H1 (cell line): ENCODE data around the gene FAM204A. TPM values are rescaled to one million over a fixed set of nuclear protein-coding genes. Genes with fewer than 3 reads are reported as not detected.

Experiments used
- CTCF ChIA-PET: fragments of 300-600 bp; sonication (Branson Sonifier 250); formaldehyde crosslinking; loops from one replicate; lab custom pipeline; 2021; ENCODE audit not compliant: partially characterized antibody; lab: Charles Lee
- POLR2A ChIA-PET: fragments of 300-600 bp; sonication (Branson Sonifier 250); formaldehyde crosslinking; loops from one replicate; lab custom pipeline; 2021; ENCODE audit warnings: inconsistent platforms; ENCODE audit not compliant: partially characterized antibody; lab: Charles Lee
- DNase-seq, 2 experiments: peaks; one replicate each; pipeline versions ENCODE4 v3.0.0 to v3.0.0-alpha.2; 2010 to 2022; ENCODE audit warnings: low spot score in 2 of 2, low read depth in 1 of 2, mixed read lengths in 1 of 2
- FAIRE-seq: peaks from 2 replicates; lab custom pipeline; 2011; peaks lifted over from hg19 to GRCh38; lab: Jason Lieb, UNC
- H2AFZ ChIP-seq: 2 replicates; pipeline ENCODE4 v1.8.1; 2012; ENCODE audit warnings: low read length, inconsistent platforms
- H2AK5ac ChIP-seq: 2 replicates; pipeline ENCODE4 v1.6.1; 2013; ENCODE audit warnings: low read depth, low read length
- H2BK120ac ChIP-seq: replicated peaks from 2 replicates; pipeline ENCODE3; 2013; ENCODE audit warnings: low read depth, low read length, inconsistent platforms
- H2BK12ac ChIP-seq: 2 replicates; pipeline ENCODE4 v1.6.1; 2013; ENCODE audit warnings: low read depth, low read length
- H2BK15ac ChIP-seq: 2 replicates; pipeline ENCODE4 v1.6.1; 2013; ENCODE audit warnings: low read length
- H2BK20ac ChIP-seq: 2 replicates; pipeline ENCODE4 v1.6.1; 2013; ENCODE audit warnings: low read length
- H2BK5ac ChIP-seq: 2 replicates; pipeline ENCODE4 v1.6.1; 2013; ENCODE audit warnings: low read depth, low read length
- H3K14ac ChIP-seq: 2 replicates; pipeline ENCODE4 v1.6.1; 2013; ENCODE audit warnings: inconsistent platforms; ENCODE audit not compliant: insufficient read length
- H3K18ac ChIP-seq: 2 replicates; pipeline ENCODE4 v1.6.1; 2013; ENCODE audit warnings: low read length; ENCODE audit errors: extremely low read depth
- H3K23ac ChIP-seq: 2 replicates; pipeline ENCODE4 v1.6.1; 2013; ENCODE audit warnings: inconsistent platforms; ENCODE audit not compliant: insufficient read length
- H3K23me2 ChIP-seq: 2 replicates; pipeline ENCODE4 v1.6.1; 2013; ENCODE audit warnings: low read depth, low read length
- H3K27ac ChIP-seq: 2 replicates; pipeline ENCODE4 v1.6.1; 2011; ENCODE audit warnings: low read depth, low read length, inconsistent platforms
- H3K27me3 ChIP-seq, 4 experiments: replicated peaks in 1 of 4; 1 replicate in 1 of 4; 2 replicates in 3 of 4; pipeline versions ENCODE4 v1.6.1 to v1.8.1; 2011 to 2013; ENCODE audit warnings: low read length in 3 of 4, mild to moderate bottlenecking in 3 of 4, inconsistent platforms in 2 of 4, mixed read lengths in 2 of 4, moderate library complexity in 1 of 4; ENCODE audit not compliant: control insufficient read depth in 3 of 4, insufficient read depth in 3 of 4; ENCODE audit errors: extremely low read depth in 1 of 4
- H3K36me3 ChIP-seq, 4 experiments: 2 replicates each; pipeline versions ENCODE4 v1.6.1 to v1.8.1; 2011 to 2013; ENCODE audit warnings: mild to moderate bottlenecking in 4 of 4, low read length in 3 of 4, moderate library complexity in 2 of 4, control low read depth in 1 of 4, inconsistent platforms in 1 of 4; ENCODE audit not compliant: insufficient read depth in 4 of 4, control insufficient read depth in 2 of 4
- H3K4ac ChIP-seq: replicated peaks from 2 replicates; pipeline ENCODE3; 2013; ENCODE audit warnings: low read length, low read depth, mixed read lengths, inconsistent platforms; ENCODE audit not compliant: insufficient read length
- H3K4me1 ChIP-seq, 4 experiments: replicated peaks in 1 of 4; 1 replicate in 1 of 4; 2 replicates in 3 of 4; pipeline versions ENCODE4 v1.6.1 to v1.8.1; 2011 to 2013; ENCODE audit warnings: low read length in 3 of 4, inconsistent platforms in 2 of 4, mixed read lengths in 1 of 4; ENCODE audit not compliant: insufficient read depth in 4 of 4, control insufficient read depth in 3 of 4
- H3K4me2 ChIP-seq, 2 experiments: 2 replicates each; pipeline versions ENCODE4 v1.6.1 to v1.8.1; 2011 to 2013; ENCODE audit warnings: low read depth in 2 of 2, low read length in 2 of 2, control low read depth in 1 of 2, inconsistent platforms in 1 of 2, mild to moderate bottlenecking in 1 of 2; ENCODE audit not compliant: insufficient read depth in 1 of 2
- H3K4me3 ChIP-seq, 4 experiments: fragments of 200-600, 300-600 bp in 1 of 4; sonication (generic), shearing (Covaris generic), sonication (Bioruptor Twin) in 1 of 4; 2 replicates each; pipeline versions ENCODE4 v1.5.1 to v1.8.1; 2011 to 2016; ENCODE audit warnings: low read length in 4 of 4, low read depth in 3 of 4, control low read depth in 2 of 4, inconsistent platforms in 2 of 4, mild to moderate bottlenecking in 2 of 4, mixed read lengths in 1 of 4, moderate library complexity in 1 of 4; ENCODE audit not compliant: insufficient read depth in 2 of 4; ENCODE audit errors: extremely low read depth in 1 of 4
- H3K56ac ChIP-seq: replicated peaks from 2 replicates; pipeline ENCODE3; 2013; ENCODE audit warnings: low read depth, mild to moderate bottlenecking, mixed read lengths, low read length, inconsistent platforms; ENCODE audit not compliant: insufficient read length
- H3K79me1 ChIP-seq: 2 replicates; pipeline ENCODE4 v1.6.1; 2013; ENCODE audit warnings: low read depth, low read length, control low read depth
- H3K79me2 ChIP-seq, 2 experiments: 2 replicates each; pipeline versions ENCODE4 v1.6.1 to v1.8.1; 2012 to 2013; ENCODE audit warnings: low read length in 2 of 2, mild to moderate bottlenecking in 2 of 2, inconsistent platforms in 1 of 2; ENCODE audit not compliant: insufficient read depth in 2 of 2, control insufficient read depth in 1 of 2
- H3K9ac ChIP-seq, 4 experiments: replicated peaks in 1 of 4; 1 replicate in 1 of 4; 2 replicates in 3 of 4; pipeline versions ENCODE4 v1.6.1 to v1.8.1; 2011 to 2013; ENCODE audit warnings: low read depth in 3 of 4, low read length in 3 of 4, control low read depth in 2 of 4, mild to moderate bottlenecking in 2 of 4, moderate library complexity in 2 of 4, inconsistent platforms in 1 of 4; ENCODE audit errors: extremely low read depth in 1 of 4
- H3K9me3 ChIP-seq, 2 experiments: 2 replicates each; pipeline versions ENCODE4 v1.6.1 to v1.8.1; 2012 to 2013; ENCODE audit warnings: mild to moderate bottlenecking in 2 of 2, moderate library complexity in 2 of 2, control low read depth in 1 of 2, inconsistent platforms in 1 of 2, low read depth in 1 of 2, low read length in 1 of 2, mixed read lengths in 1 of 2; ENCODE audit not compliant: insufficient read depth in 2 of 2
- H4K20me1 ChIP-seq, 2 experiments: replicated peaks in 1 of 2; 2 replicates each; pipeline versions ENCODE3 to v1.8.1; 2011 to 2013; ENCODE audit warnings: inconsistent platforms in 2 of 2, low read length in 2 of 2, mild to moderate bottlenecking in 1 of 2; ENCODE audit not compliant: insufficient read depth in 2 of 2, control insufficient read depth in 1 of 2
- H4K5ac ChIP-seq: 2 replicates; pipeline ENCODE4 v1.6.1; 2013; ENCODE audit warnings: low read length, low read depth, mixed read lengths, inconsistent platforms; ENCODE audit not compliant: insufficient read length
- H4K8ac ChIP-seq: 2 replicates; pipeline ENCODE4 v1.8.0; 2013; ENCODE audit warnings: mild to moderate bottlenecking, moderate library complexity, low read length, inconsistent platforms; ENCODE audit not compliant: insufficient read depth; ENCODE audit errors: extremely low read depth
- H4K91ac ChIP-seq: replicated peaks from 2 replicates; pipeline ENCODE3; 2013; ENCODE audit warnings: low read length, mixed read lengths, inconsistent platforms; ENCODE audit not compliant: insufficient read length
- ATF3 ChIP-seq: IDR thresholded peaks from 2 replicates; pipeline ENCODE4 v1.6.1; 2011; ENCODE audit warnings: low read depth, mild to moderate bottlenecking, low read length; ENCODE audit not compliant: insufficient read depth
- CTBP2 ChIP-seq: IDR thresholded peaks from 2 replicates; pipeline ENCODE4 v1.7.0; 2011; ENCODE audit warnings: borderline replicate concordance, mild to moderate bottlenecking, moderate library complexity, mixed read lengths, low read length; ENCODE audit not compliant: insufficient read depth, insufficient read length
- E2F6 ChIP-seq: IDR thresholded peaks from 2 replicates; pipeline ENCODE4 v1.6.1; 2012; ENCODE audit warnings: inconsistent platforms
- EP300 ChIP-seq, 2 experiments: IDR thresholded peaks; 1 replicate in 1 of 2; 2 replicates in 1 of 2; pipeline ENCODE4 v1.6.1; 2011 to 2012; ENCODE audit warnings: low read depth in 2 of 2, low read length in 2 of 2, mild to moderate bottlenecking in 2 of 2, borderline replicate concordance in 1 of 2, inconsistent platforms in 1 of 2, moderate library complexity in 1 of 2
- EZH2 ChIP-seq: fragments of 200-600 bp; sonication (generic); IDR thresholded peaks from 2 replicates; pipeline ENCODE4 v1.7.1; 2012; ENCODE audit warnings: low read depth, mild to moderate bottlenecking, moderate library complexity, low read length, inconsistent platforms; ENCODE audit not compliant: severe bottlenecking
- KDM4A ChIP-seq: IDR thresholded peaks from one replicate; pipeline ENCODE4 v1.7.1; 2012; ENCODE audit warnings: low read depth, mild to moderate bottlenecking, moderate library complexity, low read length, inconsistent platforms; ENCODE audit not compliant: severe bottlenecking
- KDM5A ChIP-seq: fragments of 200-600 bp; IDR thresholded peaks from 2 replicates; pipeline ENCODE4 v1.7.1; 2012; ENCODE audit warnings: mild to moderate bottlenecking, low read length, inconsistent platforms, mixed read lengths
- PHF8 ChIP-seq: fragments of 200-600 bp; sonication (generic); conservative IDR thresholded peaks from 2 replicates; pipeline ENCODE4 v1.7.1; 2012; ENCODE audit warnings: low read depth, mild to moderate bottlenecking, inconsistent platforms, low read length, moderate library complexity
- POLR2AphosphoS5 ChIP-seq: IDR thresholded peaks from 2 replicates; pipeline ENCODE4 v1.6.1; 2011; ENCODE audit warnings: low read depth, low read length
- RFX5 ChIP-seq: IDR thresholded peaks from 2 replicates; pipeline ENCODE4 v1.6.1; 2011; ENCODE audit warnings: low read depth, low read length, improper control_type of control experiment, borderline replicate concordance
- SP1 ChIP-seq: IDR thresholded peaks from 2 replicates; pipeline ENCODE4 v1.6.1; 2011; ENCODE audit warnings: low read depth, low read length
- SP4 ChIP-seq: IDR thresholded peaks from 2 replicates; pipeline ENCODE4 v1.6.1; 2012; ENCODE audit warnings: low read length, inconsistent platforms
- WGBS, 2 experiments: shearing (Covaris generic) in 1 of 2; methylation state at CpG; one replicate each; pipeline versions ENCODE4 v1.1.6 to v1.1.7; 2013 to 2015; ENCODE audit warnings: low lambda C conversion rate in 2 of 2, mixed read lengths in 2 of 2, inconsistent platforms in 1 of 2, low coverage in 1 of 2, missing lambda C conversion rate in 1 of 2; ENCODE audit not compliant: insufficient replicate concordance in 2 of 2, insufficient coverage in 1 of 2, insufficient read length in 1 of 2; ENCODE audit errors: extremely low coverage in 1 of 2, missing lambda C conversion rate in 1 of 2; 5-methylcytosine and 5-hydroxymethylcytosine counted together
- polyA plus RNA-seq, 7 experiments: library from polyadenylated mRNA; depleted of rRNA in 3 of 7; stranded (reverse) in 5 of 7; unstranded in 2 of 7; fragments of >200 nt in 5 of 7; fragments of 200-250 nt in 2 of 7; gene quantifications; 1 replicate in 5 of 7; 2 replicates in 1 of 7; 4 replicates in 1 of 7; pipeline versions ENCODE4 v1.2.1 to v1.2.3, GENCODE V29; 2011 to 2013; ENCODE audit warnings: missing spikeins in 2 of 7, mixed read lengths in 2 of 7
- total RNA-seq: library from RNA; stranded (reverse); fragmentation: NEBNext Ultra II Directional; extraction: Animal tissue kit (Norgen Biotek cat#: 25700); gene quantifications from 2 replicates; pipeline ENCODE4 v1.2.1, GENCODE V29; 2021

Gene FAM204A
- total and polyA plus RNA-seq, 2 of the 8 experiments (the other 6 are each of a cell fraction or from before 2014, with no cell fraction given): 4.9 to 37.4 TPM

- Histone ChIP-seq H2BK20ac (no peak overlapping the region), H3K9ac (no peak overlapping the region), H3K4ac (no peak overlapping the region), H3K18ac (no peak overlapping the region), H2AFZ (no peak overlapping the region), H3K4me3 (no peak overlapping the region), H3K14ac (no peak overlapping the region), H2AK5ac (no peak overlapping the region), H3K36me3 (no peaks in the 10 kb centered on the region), H2BK12ac (no peak overlapping the region), H3K4me1 (no peaks in the 10 kb centered on the region), H3K23ac (no peak overlapping the region), H4K20me1 (no peaks in the 10 kb centered on the region), H3K23me2 (no peaks in the 10 kb centered on the region), H2BK120ac (no peak overlapping the region), H4K8ac (no peak overlapping the region), H3K4me2 (no peak overlapping the region), H3K27ac (no peak overlapping the region), H3K56ac (no peak overlapping the region), H3K79me1 (no peaks in the 10 kb centered on the region), H3K79me2 (no peaks in the 10 kb centered on the region), H4K91ac (no peak overlapping the region), H4K5ac (no peak overlapping the region), H2BK15ac (no peak overlapping the region), H2BK5ac (no peak overlapping the region), H3K9me3 (no peaks in the 10 kb centered on the region), H3K27me3 (no peaks in the 10 kb centered on the region; a peak in 1 of 7 replicates)
- ChIA-PET POLR2A (interaction anchor here (0.6 kb wide), 1 partner anchor 921 kb away, joined by 3 read pairs; no protein-coding TSS in a partner anchor), CTCF (no interaction called here)
- DNase-seq: no peak
- no peak for FAIRE-seq
- WGBS, 2 experiments: 89% methylated on average over 3 of the region's 3 CpGs; no CpG with 5 or more reads in 1 of the 2 experiments
- TF ChIP-seq KDM4A (no peak), EP300 (IDR thresholded peaks at IDR 0.05; ENCODE audit: borderline replicate concordance in 1 of 2, low read depth in 2 of 2, low read length in 2 of 2) (no peak), ATF3 (no peak), SP1 (no peak), RFX5 (no peak), E2F6 (no peak), EZH2 (no peak), KDM5A (no peak), CTBP2 (no peak), POLR2AphosphoS5 (no peak), PHF8 (no peak), SP4 (no peak)
Measured at GRCh38 chr10:118349235-118349634, 7.1 kb upstream of the FAM204A start.
